Measurements from ENCODE around the gene KY. TPM values are rescaled to one million over a fixed set of nuclear protein-coding genes. Genes with fewer than 3 reads are reported as not detected.

The KY gene
- total and polyA plus RNA-seq, 10 of the 15 experiments (the other 5 are each of a cell fraction or from before 2014, with no cell fraction given): 0.04 to 0.11 TPM; not detected in 8

DNA sequence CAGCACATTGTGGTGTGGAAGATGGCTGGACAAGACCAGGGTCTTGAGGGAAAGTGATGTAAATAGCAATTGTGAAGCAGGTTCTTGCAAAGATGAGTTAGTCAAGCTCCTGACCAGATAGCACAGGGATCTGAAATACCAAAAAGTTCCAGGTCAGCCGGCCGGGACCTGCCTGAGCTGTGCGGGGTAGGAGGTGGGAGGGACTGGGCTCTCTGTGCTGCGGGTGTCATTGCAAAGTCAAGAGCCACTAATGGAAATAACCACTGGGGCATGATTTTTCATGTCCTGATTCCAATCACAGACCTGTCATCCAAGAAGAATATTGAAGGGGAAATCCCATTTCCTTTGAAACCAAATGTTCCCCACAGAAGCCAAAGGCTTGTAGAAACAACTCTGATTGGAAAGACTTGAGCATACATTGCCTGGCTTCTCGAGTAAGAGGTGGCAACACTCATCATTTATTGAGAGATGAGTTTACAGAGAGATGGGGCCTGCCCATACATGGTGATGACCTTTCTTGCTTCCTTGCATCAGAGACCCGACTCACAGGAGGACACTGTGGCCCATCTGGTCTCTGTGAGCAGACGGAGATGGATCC is 44.2 kb upstream of the KY start:
- POLR2A ChIA-PET: no interaction called here
- SMC1A ChIA-PET (ENCODE audit: uncharacterized antibody, unreplicated experiment): no interaction called here
- WGBS (ENCODE audit: insufficient coverage, insufficient replicate concordance, low lambda C conversion rate, missing lambda C conversion rate): 25% methylated on average over 7 of the region's 7 CpGs
- ATAC-seq: no peak
- BruUV-seq (replicated peaks): no TSS peak
- Histone ChIP-seq H4K20me1 (ENCODE audit: control insufficient read depth, insufficient read depth) (no peaks in the 10 kb centered on the region), H3K9me3 (replicated peaks; ENCODE audit: control insufficient read depth, insufficient read depth, low read length) (no peaks in the 10 kb centered on the region), H3K4me3 (no peak overlapping the region), H3K27me3 (replicated peaks in 1 of 2; ENCODE audit: control insufficient read depth in 2 of 2, insufficient read depth in 2 of 2, low read length in 1 of 2) (peaks cover 0 to 2% of the 10 kb centered on the region in 2 experiments; a peak in 2 of 4 replicates), H3K27ac (ENCODE audit: control insufficient read depth, insufficient read depth) (no peak overlapping the region), H3K4me2 (ENCODE audit: control insufficient read depth, insufficient read depth) (no peak overlapping the region), H3K79me2 (ENCODE audit: control insufficient read depth, insufficient read depth, low read length) (no peaks in the 10 kb centered on the region), H3K9ac (ENCODE audit: control insufficient read depth, insufficient read depth, low read length) (no peak overlapping the region), H2AFZ (ENCODE audit: control insufficient read depth, low read depth, low read length) (no peak overlapping the region), H3K36me3 (ENCODE audit: control insufficient read depth in 2 of 2, insufficient read depth in 2 of 2, low read length in 1 of 2) (no peaks in the 10 kb centered on the region), H3K4me1 (ENCODE audit: control insufficient read depth, insufficient read depth, low read length) (no peaks in the 10 kb centered on the region)
- no peak for FAIRE-seq
- DNase-seq (ENCODE audit: low read depth, low spot score): no peak
- CTCF ChIA-PET: no interaction called here
- in situ Hi-C loops (cut with MboI) (no loop called here), intact Hi-C loops (cut with micrococcal nuclease; ENCODE audit: unreplicated experiment) (no loop called here)
- TF ChIP-seq CEBPZ (IDR thresholded peaks at IDR 0.05; ENCODE audit: low read depth, low read length) (no peak), RBBP5 (conservative IDR thresholded peaks at IDR 0.05) (no peak), HCFC1 (IDR thresholded peaks at IDR 0.05; ENCODE audit: low read length) (no peak), GABPA (IDR thresholded peaks at IDR 0.05; ENCODE audit: low read depth) (no peak), DPF2 (IDR thresholded peaks at IDR 0.05) (no peak), ELK1 (IDR thresholded peaks at IDR 0.05; ENCODE audit: low read depth, low read length) (no peak), MYC (IDR thresholded peaks at IDR 0.05; ENCODE audit: insufficient read depth, insufficient read length, insufficient replicate concordance, low read length, severe bottlenecking) (no peak), JUND (IDR thresholded peaks at IDR 0.05; ENCODE audit: low read depth, low read length) (no peak), LARP7 (IDR thresholded peaks at IDR 0.05) (no peak), CBFB (IDR thresholded peaks at IDR 0.05; ENCODE audit: low read depth) (no peak), RFX5 (IDR thresholded peaks at IDR 0.05; ENCODE audit: low read depth, low read length) (no peak), ZNF622 (IDR thresholded peaks at IDR 0.05) (no peak), ESRRA (IDR thresholded peaks at IDR 0.05; ENCODE audit: low read length) (no peak), CBX3 (IDR thresholded peaks at IDR 0.05; ENCODE audit: borderline replicate concordance, low read depth) (no peak), ASH2L (IDR thresholded peaks at IDR 0.05; ENCODE audit: borderline replicate concordance, low read depth) (no peak), SPI1 (IDR thresholded peaks at IDR 0.05; ENCODE audit: borderline replicate concordance, insufficient read depth, low read depth, low read length) (no peak), ETV6 (conservative IDR thresholded peaks at IDR 0.05 in 1 of 2, IDR thresholded peaks at IDR 0.05 in 1 of 2; ENCODE audit: borderline replicate concordance in 1 of 2, low read depth in 1 of 2) (no peak), CBX5 (IDR thresholded peaks at IDR 0.05; ENCODE audit: low read depth) (no peak)
- RAD21 ChIA-PET (ENCODE audit: unreplicated experiment): no interaction called here
